Measurements from ENCODE around the gene SMIM38.

SMIM38 gene

DNA sequence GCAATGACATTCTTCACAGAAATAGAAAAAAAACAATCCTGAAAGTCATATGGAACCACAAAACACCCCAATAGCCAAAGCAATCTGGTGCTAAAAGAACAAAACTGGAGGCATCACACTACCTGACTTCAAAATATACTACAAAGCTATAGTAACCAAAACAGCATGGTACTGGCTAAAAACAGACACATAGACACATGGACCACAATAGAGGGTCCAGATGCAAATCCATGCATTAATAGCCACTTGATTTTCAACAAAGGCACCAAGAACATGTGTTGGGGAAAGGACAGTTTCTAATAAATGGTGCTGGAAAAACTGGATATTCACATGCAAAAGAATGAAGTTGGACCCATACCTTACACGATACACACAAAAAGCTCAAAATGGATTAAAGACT lies 27.9 kb upstream of the SMIM38 start:
- H3K4me3 ChIP-seq (ENCODE audit: control insufficient read depth, low read depth, low read length), result no peak overlapping the region
- TF ChIP-seq, protein P1, sequence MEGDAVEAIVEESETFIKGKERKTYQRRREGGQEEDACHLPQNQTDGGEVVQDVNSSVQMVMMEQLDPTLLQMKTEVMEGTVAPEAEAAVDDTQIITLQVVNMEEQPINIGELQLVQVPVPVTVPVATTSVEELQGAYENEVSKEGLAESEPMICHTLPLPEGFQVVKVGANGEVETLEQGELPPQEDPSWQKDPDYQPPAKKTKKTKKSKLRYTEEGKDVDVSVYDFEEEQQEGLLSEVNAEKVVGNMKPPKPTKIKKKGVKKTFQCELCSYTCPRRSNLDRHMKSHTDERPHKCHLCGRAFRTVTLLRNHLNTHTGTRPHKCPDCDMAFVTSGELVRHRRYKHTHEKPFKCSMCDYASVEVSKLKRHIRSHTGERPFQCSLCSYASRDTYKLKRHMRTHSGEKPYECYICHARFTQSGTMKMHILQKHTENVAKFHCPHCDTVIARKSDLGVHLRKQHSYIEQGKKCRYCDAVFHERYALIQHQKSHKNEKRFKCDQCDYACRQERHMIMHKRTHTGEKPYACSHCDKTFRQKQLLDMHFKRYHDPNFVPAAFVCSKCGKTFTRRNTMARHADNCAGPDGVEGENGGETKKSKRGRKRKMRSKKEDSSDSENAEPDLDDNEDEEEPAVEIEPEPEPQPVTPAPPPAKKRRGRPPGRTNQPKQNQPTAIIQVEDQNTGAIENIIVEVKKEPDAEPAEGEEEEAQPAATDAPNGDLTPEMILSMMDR (conservative IDR thresholded peaks at IDR 0.05; ENCODE audit: control insufficient read depth, insufficient read depth, low read depth, low read length), result no peak
- DNase-seq (ENCODE audit: low read depth), result no peak

DNA sequence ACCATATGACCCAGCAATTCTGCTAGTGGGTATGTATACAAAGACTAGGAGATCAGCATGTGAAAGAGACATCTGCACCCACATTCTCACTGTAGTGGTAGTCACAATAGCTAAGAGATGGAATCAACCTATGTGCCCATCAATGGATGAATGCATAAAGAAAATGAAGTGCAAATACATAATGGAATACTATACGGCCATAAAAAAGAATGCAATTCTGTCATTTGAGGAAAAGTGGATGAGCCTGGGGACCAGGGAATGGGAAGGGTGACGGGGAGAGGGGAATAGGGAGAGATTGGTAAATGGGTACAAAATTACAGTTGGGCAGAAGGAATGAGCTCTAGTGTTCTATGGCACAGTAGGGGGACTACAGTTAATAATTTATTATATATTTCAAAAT lies 26.7 kb upstream of the SMIM38 start:
- H3K4me3 ChIP-seq (ENCODE audit: control insufficient read depth, low read depth, low read length), result no peak overlapping the region
- TF ChIP-seq, protein P1 (conservative IDR thresholded peaks at IDR 0.05; ENCODE audit: control insufficient read depth, insufficient read depth, low read depth, low read length), result no peak

DNA sequence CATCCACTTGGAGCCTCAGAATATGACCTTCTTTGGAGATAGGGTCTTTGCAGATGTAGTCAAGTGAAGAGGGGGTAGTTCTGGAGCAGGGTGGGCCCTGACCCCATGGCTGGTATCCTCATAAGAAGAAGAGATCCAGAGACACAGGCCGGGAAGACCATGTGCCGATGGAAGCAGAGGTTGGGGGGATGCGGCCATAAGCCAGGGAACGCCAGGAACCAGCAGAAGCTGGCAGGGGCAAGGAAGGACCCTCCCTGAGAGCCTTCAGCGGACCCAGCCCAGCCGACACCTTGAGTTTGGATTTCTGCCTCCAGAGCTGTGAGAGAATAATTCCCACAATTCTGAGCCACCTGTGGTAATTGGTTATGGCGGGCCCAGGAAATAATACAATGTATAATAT lies 26.1 kb upstream of the SMIM38 start:
- no peak for DNase-seq (ENCODE audit: low read depth)
- TF ChIP-seq, protein P1 (conservative IDR thresholded peaks at IDR 0.05; ENCODE audit: control insufficient read depth, insufficient read depth, low read depth, low read length), result no peak
- H3K4me3 ChIP-seq (ENCODE audit: control insufficient read depth, low read depth, low read length), result no peak overlapping the region

More for the DNA sequence above, 26.7 kb upstream of the SMIM38 start:
- no peak for DNase-seq (ENCODE audit: low read depth)

DNA sequence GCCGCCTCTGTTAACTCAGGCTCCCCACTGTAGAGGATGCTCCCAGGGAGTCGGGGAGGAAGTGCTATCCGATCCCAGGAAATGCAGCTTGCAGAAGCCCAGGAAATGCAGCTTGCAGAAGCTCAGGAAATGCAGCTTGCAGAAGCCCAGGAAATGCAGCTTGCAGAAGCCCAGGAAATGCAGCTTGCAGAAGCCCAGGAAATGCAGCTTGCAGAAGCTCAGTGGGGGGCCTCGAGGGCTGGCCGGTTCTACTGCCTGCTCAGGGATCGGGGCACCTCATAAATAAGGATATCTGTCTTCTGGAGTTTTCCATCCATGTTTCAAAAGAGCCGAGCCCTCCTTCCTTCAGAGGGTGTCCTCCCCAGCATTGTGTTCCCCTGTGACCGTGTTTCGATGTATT lies 25.1 kb upstream of the SMIM38 start:
- DNase-seq (ENCODE audit: low read depth), result no peak
- no peak overlapping the region for H3K4me3 ChIP-seq (ENCODE audit: control insufficient read depth, low read depth, low read length)
- TF ChIP-seq, protein P1 (conservative IDR thresholded peaks at IDR 0.05; ENCODE audit: control insufficient read depth, insufficient read depth, low read depth, low read length), result no peak

DNA sequence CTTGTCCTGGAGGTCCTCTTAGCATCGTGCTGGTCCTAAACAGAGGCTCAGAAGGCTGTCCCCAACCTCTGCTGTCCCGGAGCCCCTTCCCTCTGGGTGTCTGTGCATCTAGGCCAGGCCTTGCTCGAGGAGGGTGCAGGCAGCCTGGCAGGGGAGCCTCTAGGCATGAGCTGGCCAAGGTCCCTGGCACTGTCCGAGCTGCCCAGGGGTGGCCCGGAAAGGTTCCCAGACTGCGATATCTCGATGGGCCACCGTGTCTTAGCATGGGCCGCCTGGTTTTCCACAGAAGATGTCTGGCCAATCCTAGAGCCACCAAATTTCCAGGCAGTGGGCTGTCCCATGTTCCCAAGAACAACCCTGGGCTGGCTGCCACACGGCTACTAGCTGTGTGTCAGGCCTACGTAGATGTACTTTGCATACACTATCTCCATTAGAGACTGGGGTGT lies 24.6 kb upstream of the SMIM38 start:
- no peak for DNase-seq (ENCODE audit: low read depth)
- TF ChIP-seq, protein P1 (conservative IDR thresholded peaks at IDR 0.05; ENCODE audit: control insufficient read depth, insufficient read depth, low read depth, low read length), result no peak

DNA sequence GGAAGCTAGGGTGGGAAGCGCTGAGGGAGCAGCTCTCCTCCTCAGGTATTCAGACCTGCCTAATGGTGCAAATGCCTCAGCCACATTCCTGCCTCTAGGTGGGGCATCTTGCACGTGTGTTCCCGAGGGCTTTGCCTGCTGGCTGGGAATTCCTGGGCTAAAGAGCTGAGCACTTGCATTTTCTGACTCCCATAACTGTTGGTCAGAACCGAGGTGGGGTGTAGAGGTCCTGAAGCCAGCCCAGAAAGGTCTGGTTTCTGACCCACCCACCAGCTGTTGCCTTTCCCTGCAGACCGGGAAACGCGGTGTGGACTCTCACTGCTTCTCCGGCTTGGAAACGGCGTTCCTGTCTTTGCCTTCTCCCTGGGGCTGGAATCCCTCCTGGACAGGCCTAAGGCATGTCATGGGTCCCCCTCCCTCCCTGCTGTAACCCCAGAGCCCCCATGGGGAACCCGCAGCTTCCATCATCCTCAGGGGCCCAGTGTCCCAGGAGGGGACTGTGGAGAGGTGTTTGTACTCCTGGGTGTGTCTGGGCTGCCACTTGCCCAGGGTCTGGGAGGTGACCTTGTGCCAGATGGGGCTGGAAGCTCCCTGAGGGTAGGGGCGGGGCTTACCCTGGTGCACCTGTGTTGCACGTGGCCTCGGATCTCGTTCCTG lies 24.0 kb upstream of the SMIM38 start:
- peak; percentile 63 for DNase-seq (ENCODE audit: low read depth)

More for the DNA sequence above, 24.6 kb upstream of the SMIM38 start:
- no peak overlapping the region for H3K4me3 ChIP-seq (ENCODE audit: control insufficient read depth, low read depth, low read length)

More for the DNA sequence above, 24.0 kb upstream of the SMIM38 start:
- TF ChIP-seq, protein P1 (conservative IDR thresholded peaks at IDR 0.05; ENCODE audit: control insufficient read depth, insufficient read depth, low read depth, low read length), result peak; percentile 79
- no peak overlapping the region for H3K4me3 ChIP-seq (ENCODE audit: control insufficient read depth, low read depth, low read length)
